HL-60 (cell line): Measurements from ENCODE around the gene RNF222.
"Not testable (repeated sequence)": the region's sequence is repeated elsewhere in the genome, so short reads cannot be mapped to it uniquely, and the experiment has no call there.

Experiments
- DNase-seq, 2 experiments: peaks; one replicate each; pipeline ENCODE4 v3.0.0-alpha.2; 2010 to 2020; ENCODE audit warnings: low read depth in 1 of 2, low spot score in 1 of 2
- H3K27ac ChIP-seq: fragments of 250-450 bp; sonication (Bioruptor Pico); replicated peaks from 2 replicates; pipeline ENCODE4 v1.5.1; 2020; ENCODE audit warnings: mild to moderate bottlenecking, moderate library complexity
- H3K27me3 ChIP-seq: fragments of 250-450 bp; sonication (Bioruptor Pico); 2 replicates; pipeline ENCODE4 v1.5.1; 2021; ENCODE audit warnings: mild to moderate bottlenecking, moderate library complexity; ENCODE audit not compliant: insufficient read depth, poor library complexity, severe bottlenecking
- H3K4me3 ChIP-seq: replicated peaks from 2 replicates; pipeline ENCODE4 v1.5.1; 2011; ENCODE audit warnings: mild to moderate bottlenecking, control low read depth, low read length; ENCODE audit not compliant: insufficient read depth
- GABPA ChIP-seq: IDR thresholded peaks from 2 replicates; pipeline ENCODE4 v1.6.1; 2012; ENCODE audit warnings: low read depth
- POLR2AphosphoS5 ChIP-seq: IDR thresholded peaks from 2 replicates; pipeline ENCODE4 v1.6.1; 2012; ENCODE audit warnings: low read depth
- SPI1 ChIP-seq: IDR thresholded peaks from 2 replicates; pipeline ENCODE4 v1.6.1; 2012; ENCODE audit warnings: low read depth, mild to moderate bottlenecking, borderline replicate concordance
- TF ChIP-seq, protein P1 (sequence below): IDR thresholded peaks from one replicate; pipeline ENCODE4 v1.5.1; 2011; ENCODE audit warnings: low read length, control low read depth, inconsistent platforms; ENCODE audit not compliant: insufficient read depth
- TF ChIP-seq, protein P2 (sequence below): IDR thresholded peaks from 2 replicates; pipeline ENCODE4 v1.6.1; 2012; ENCODE audit warnings: low read depth; ENCODE audit not compliant: insufficient replicate concordance

RNF222 gene

DNA sequence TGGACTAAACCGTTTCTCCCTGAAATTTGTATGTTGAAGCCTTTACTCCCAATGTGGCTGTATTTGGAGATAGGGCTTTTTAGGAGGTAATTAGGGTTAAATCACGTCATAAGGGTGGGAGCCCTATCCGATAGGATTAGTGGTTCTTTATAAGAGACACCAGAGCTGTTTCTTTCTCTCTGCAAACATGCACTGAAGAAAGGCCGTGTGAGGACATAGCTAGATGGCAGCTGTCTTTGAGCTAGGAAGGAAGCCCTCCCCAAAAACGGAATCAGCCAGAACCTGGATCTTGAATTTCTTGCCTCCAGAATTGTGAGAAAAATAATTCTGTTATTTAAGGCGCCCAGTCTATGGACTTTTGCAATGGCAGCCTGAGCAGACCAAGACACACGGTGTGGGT is 43.9 kb downstream of the RNF222 start:
- Histone ChIP-seq H3K27ac (no peak overlapping the region), H3K4me3 (no peak overlapping the region), H3K27me3 (no peaks in the 10 kb centered on the region)
- DNase-seq = no peak
- TF ChIP-seq GABPA (no peak), SPI1 (no peak), POLR2AphosphoS5 (no peak)
- TF ChIP-seq, protein P1, sequence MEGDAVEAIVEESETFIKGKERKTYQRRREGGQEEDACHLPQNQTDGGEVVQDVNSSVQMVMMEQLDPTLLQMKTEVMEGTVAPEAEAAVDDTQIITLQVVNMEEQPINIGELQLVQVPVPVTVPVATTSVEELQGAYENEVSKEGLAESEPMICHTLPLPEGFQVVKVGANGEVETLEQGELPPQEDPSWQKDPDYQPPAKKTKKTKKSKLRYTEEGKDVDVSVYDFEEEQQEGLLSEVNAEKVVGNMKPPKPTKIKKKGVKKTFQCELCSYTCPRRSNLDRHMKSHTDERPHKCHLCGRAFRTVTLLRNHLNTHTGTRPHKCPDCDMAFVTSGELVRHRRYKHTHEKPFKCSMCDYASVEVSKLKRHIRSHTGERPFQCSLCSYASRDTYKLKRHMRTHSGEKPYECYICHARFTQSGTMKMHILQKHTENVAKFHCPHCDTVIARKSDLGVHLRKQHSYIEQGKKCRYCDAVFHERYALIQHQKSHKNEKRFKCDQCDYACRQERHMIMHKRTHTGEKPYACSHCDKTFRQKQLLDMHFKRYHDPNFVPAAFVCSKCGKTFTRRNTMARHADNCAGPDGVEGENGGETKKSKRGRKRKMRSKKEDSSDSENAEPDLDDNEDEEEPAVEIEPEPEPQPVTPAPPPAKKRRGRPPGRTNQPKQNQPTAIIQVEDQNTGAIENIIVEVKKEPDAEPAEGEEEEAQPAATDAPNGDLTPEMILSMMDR = no peak
- TF ChIP-seq, protein P2, sequence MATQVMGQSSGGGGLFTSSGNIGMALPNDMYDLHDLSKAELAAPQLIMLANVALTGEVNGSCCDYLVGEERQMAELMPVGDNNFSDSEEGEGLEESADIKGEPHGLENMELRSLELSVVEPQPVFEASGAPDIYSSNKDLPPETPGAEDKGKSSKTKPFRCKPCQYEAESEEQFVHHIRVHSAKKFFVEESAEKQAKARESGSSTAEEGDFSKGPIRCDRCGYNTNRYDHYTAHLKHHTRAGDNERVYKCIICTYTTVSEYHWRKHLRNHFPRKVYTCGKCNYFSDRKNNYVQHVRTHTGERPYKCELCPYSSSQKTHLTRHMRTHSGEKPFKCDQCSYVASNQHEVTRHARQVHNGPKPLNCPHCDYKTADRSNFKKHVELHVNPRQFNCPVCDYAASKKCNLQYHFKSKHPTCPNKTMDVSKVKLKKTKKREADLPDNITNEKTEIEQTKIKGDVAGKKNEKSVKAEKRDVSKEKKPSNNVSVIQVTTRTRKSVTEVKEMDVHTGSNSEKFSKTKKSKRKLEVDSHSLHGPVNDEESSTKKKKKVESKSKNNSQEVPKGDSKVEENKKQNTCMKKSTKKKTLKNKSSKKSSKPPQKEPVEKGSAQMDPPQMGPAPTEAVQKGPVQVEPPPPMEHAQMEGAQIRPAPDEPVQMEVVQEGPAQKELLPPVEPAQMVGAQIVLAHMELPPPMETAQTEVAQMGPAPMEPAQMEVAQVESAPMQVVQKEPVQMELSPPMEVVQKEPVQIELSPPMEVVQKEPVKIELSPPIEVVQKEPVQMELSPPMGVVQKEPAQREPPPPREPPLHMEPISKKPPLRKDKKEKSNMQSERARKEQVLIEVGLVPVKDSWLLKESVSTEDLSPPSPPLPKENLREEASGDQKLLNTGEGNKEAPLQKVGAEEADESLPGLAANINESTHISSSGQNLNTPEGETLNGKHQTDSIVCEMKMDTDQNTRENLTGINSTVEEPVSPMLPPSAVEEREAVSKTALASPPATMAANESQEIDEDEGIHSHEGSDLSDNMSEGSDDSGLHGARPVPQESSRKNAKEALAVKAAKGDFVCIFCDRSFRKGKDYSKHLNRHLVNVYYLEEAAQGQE = no peak

DNA sequence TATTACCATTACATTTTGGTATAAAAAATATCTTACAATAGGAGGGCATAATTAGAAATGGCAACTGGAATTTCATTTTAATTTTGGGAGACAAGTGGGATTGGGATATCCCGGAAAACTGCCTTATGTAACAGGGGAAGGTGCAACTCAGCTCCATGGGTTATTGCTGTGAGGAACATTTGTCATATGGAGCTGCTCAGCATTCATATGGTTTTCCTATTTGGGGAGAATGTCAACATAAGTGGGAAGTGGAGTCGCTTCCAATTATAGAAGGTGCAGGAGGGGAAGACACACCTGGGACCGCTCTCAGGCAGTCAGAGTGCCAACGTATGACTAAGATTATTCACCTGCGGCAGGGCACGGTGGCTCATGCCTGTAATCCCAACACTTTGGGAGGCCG is 47.3 kb downstream of the RNF222 start:
- TF ChIP-seq, protein P2 = no peak
- TF ChIP-seq, protein P1 = no peak
- no peak for TF ChIP-seq POLR2AphosphoS5
- no peak for TF ChIP-seq GABPA
- TF ChIP-seq SPI1 = no peak
- Histone ChIP-seq H3K4me3 (no peak overlapping the region), H3K27ac (no peak overlapping the region), H3K27me3 (no peaks in the 10 kb centered on the region)
- DNase-seq = no peak

DNA sequence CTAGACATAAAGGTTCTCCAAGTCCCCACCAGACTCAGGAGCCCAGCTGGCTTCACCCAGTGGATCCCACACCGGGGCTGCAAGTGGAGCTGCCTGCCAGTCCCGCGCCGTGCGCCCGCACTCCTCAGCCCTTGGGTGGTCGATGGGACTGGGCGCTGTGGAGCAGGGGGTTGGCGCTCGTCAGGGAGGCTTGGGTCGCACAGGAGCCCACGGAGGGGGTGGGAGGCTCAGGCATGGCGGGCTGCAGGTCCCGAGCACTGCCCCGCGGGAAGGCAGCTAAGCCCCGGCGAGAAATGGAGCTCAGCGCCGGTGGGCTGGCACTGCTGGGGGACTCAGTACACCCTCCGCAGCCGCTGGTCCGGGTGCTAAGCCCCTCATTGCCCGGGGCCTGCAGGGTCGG is 50.6 kb downstream of the RNF222 start:
- not testable (repeated sequence) for H3K4me3 ChIP-seq, H3K27me3 ChIP-seq, DNase-seq, H3K27ac ChIP-seq

DNA sequence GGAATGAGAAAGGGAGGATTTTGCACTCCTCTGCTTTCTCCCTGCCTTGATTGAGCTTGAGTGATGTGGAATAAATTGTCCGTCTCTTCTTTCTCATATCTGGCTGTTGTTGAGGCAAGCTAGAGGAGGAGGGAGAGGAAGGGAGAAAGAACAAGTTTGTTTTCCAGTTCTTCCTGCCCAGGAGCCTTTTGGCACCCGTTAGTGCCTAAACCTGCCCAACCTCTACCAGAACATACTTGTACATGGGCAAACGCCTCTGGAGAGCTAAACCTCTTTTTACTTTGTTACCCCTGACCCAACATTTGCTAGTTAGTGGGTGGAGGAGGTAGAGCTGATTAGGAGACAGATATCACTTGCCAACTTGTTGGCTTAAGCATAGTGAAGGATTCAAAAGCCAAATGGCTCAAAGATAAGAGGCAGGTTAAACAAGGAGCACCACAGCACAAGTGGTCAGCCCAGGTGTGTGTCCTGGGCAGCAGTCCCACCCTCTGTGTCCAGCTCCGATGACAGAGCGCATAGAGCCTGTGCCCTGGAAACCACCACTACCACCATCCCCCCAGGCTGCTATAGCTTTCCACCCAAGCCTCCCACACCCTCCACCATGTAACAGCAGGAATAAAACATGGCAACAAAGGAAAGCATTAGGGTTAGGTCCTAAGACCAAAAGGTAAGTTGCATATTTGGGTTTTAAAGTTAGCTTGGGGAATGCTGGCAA is 51.5 kb downstream of the RNF222 start:
- Histone ChIP-seq H3K4me3 (no peak overlapping the region), H3K27me3 (no peaks in the 10 kb centered on the region), H3K27ac (no peak overlapping the region)
- no peak for DNase-seq
- no peak for TF ChIP-seq GABPA
- TF ChIP-seq, protein P2 = no peak
- TF ChIP-seq, protein P1 = no peak
